ENCODE results near the gene BCAP29. TPM values are rescaled to one million over a fixed set of nuclear protein-coding genes. Genes with fewer than 3 reads are reported as not detected.

Gene BCAP29
- polyA plus RNA-seq, 1 donor (not counting 4 experiments of a cell fraction or from before 2014, with no cell fraction given) = 141 TPM

- peak; percentile 41 for FAIRE-seq
- Histone ChIP-seq H3K27me3 (ENCODE audit: control insufficient read depth, extremely low read depth, insufficient read depth, low read length) (no peaks in the 10 kb centered on the region), H4K20me1 (ENCODE audit: control insufficient read depth, extremely low read depth, insufficient read depth, low read length) (no peaks in the 10 kb centered on the region), H3K27ac (ENCODE audit: control insufficient read depth, insufficient read depth, low read length) (no peak overlapping the region), H3K79me2 (ENCODE audit: control insufficient read depth, insufficient read depth, low read length) (no peaks in the 10 kb centered on the region), H3K4me3 (ENCODE audit: control insufficient read depth in 2 of 3, extremely low read depth in 1 of 3, insufficient read depth in 2 of 3, low read depth in 1 of 3, low read length in 3 of 3) (no peak overlapping the region), H3K4me2 (ENCODE audit: control insufficient read depth, extremely low read depth, insufficient read depth, low read depth, low read length) (no peak overlapping the region), H3K9me1 (ENCODE audit: control insufficient read depth, extremely low read depth, insufficient read depth, low read length) (no peaks in the 10 kb centered on the region), H3K9me3 (ENCODE audit: control insufficient read depth, low read depth, low read length) (no peaks in the 10 kb centered on the region), H3K9ac (ENCODE audit: control insufficient read depth, extremely low read depth, insufficient read depth, low read length) (no peak overlapping the region), H2AFZ (ENCODE audit: control insufficient read depth, low read length) (no peak overlapping the region), H3K36me3 (ENCODE audit: control insufficient read depth in 2 of 2, extremely low read depth in 1 of 2, insufficient read depth in 2 of 2, low read length in 2 of 2) (peaks cover 4 to 6% of the 10 kb centered on the region in 2 experiments), H3K4me1 (ENCODE audit: control insufficient read depth, extremely low read depth, insufficient read depth, low read length) (peaks cover 8% of the 10 kb centered on the region)
- no peak for DNase-seq (ENCODE audit: low read depth, low spot score)
- TF ChIP-seq EZH2 (IDR thresholded peaks at IDR 0.05; ENCODE audit: low read length) = no peak
- no peak for TF ChIP-seq CTCF (optimal IDR thresholded peaks at IDR 0.05 in 1 of 3, IDR thresholded peaks at IDR 0.05 in 1 of 3, conservative IDR thresholded peaks at IDR 0.05 in 1 of 3; ENCODE audit: extremely low read depth in 1 of 3, insufficient read depth in 2 of 3, low read length in 3 of 3)
- dilution Hi-C loops (cut with MboI; ENCODE audit: extremely low pct_ligation_motif_present, low sequenced_read_pairs) = no loop called here
Measured at GRCh38 chr7:107605218-107605815, 25.3 kb downstream of the BCAP29 start.

- TF ChIP-seq EZH2 (IDR thresholded peaks at IDR 0.05; ENCODE audit: low read length) (no peak), CTCF (optimal IDR thresholded peaks at IDR 0.05 in 1 of 3, IDR thresholded peaks at IDR 0.05 in 1 of 3, conservative IDR thresholded peaks at IDR 0.05 in 1 of 3; ENCODE audit: extremely low read depth in 1 of 3, insufficient read depth in 2 of 3, low read length in 3 of 3) (no peak)
- H3K27ac ChIP-seq (ENCODE audit: control insufficient read depth, insufficient read depth, low read length) = no peak overlapping the region
- H3K9me3 ChIP-seq (ENCODE audit: control insufficient read depth, low read depth, low read length) = no peaks in the 10 kb centered on the region
- H4K20me1 ChIP-seq (ENCODE audit: control insufficient read depth, extremely low read depth, insufficient read depth, low read length) = no peaks in the 10 kb centered on the region
- no peaks in the 10 kb centered on the region for H3K27me3 ChIP-seq (ENCODE audit: control insufficient read depth, extremely low read depth, insufficient read depth, low read length)
- no peak overlapping the region for H3K4me3 ChIP-seq (ENCODE audit: control insufficient read depth in 2 of 3, extremely low read depth in 1 of 3, insufficient read depth in 2 of 3, low read depth in 1 of 3, low read length in 3 of 3)
- H3K4me2 ChIP-seq (ENCODE audit: control insufficient read depth, extremely low read depth, insufficient read depth, low read depth, low read length) = no peak overlapping the region
- no peaks in the 10 kb centered on the region for H3K79me2 ChIP-seq (ENCODE audit: control insufficient read depth, insufficient read depth, low read length)
- H2AFZ ChIP-seq (ENCODE audit: control insufficient read depth, low read length) = no peak overlapping the region
- DNase-seq (ENCODE audit: low read depth, low spot score) (no peak), FAIRE-seq (peak; percentile 55)
- dilution Hi-C loops (cut with MboI; ENCODE audit: extremely low pct_ligation_motif_present, low sequenced_read_pairs) = no loop called here
- H3K36me3 ChIP-seq (ENCODE audit: control insufficient read depth in 2 of 2, extremely low read depth in 1 of 2, insufficient read depth in 2 of 2, low read length in 2 of 2) = peaks cover 0 to 3% of the 10 kb centered on the region in 2 experiments
- no peaks in the 10 kb centered on the region for H3K9me1 ChIP-seq (ENCODE audit: control insufficient read depth, extremely low read depth, insufficient read depth, low read length)
- no peak overlapping the region for H3K9ac ChIP-seq (ENCODE audit: control insufficient read depth, extremely low read depth, insufficient read depth, low read length)
- peaks cover 8% of the 10 kb centered on the region for H3K4me1 ChIP-seq (ENCODE audit: control insufficient read depth, extremely low read depth, insufficient read depth, low read length)
Measured at GRCh38 chr7:107606303-107606702, 26.3 kb downstream of the BCAP29 start.
